ENCODE measurements around the gene GJC1.
A peak's percentile ranks its signal among the peaks of the same experiment; 100 is the strongest.

The GJC1 gene

GRCh38 chr17:44775838-44776621 is 54.1 kb downstream of the GJC1 start:
- no peak for DNase-seq

- DNase-seq = peak; percentile 75 to 90
These were observed 54.8 kb downstream of the GJC1 start for GRCh38 chr17:44775136-44775837.

- peak; percentile 58 to 72 for DNase-seq
These were observed 55.6 kb downstream of the GJC1 start for GRCh38 chr17:44774271-44775135.

GRCh38 chr17:44773140-44773539 is 56.9 kb downstream of the GJC1 start:
- no peak for DNase-seq

GRCh38 chr17:44772308-44773045 is 57.6 kb downstream of the GJC1 start:
- DNase-seq = no peak

GRCh38 chr17:44770166-44770925 is 59.7 kb downstream of the GJC1 start:
- DNase-seq = no peak

GRCh38 chr17:44769647-44770084 is 60.4 kb downstream of the GJC1 start:
- DNase-seq = no peak

GRCh38 chr17:44769230-44769629 is 60.9 kb downstream of the GJC1 start:
- DNase-seq = no peak

- no peak for DNase-seq
These were observed 61.5 kb downstream of the GJC1 start for GRCh38 chr17:44768505-44769142.

- no peak for DNase-seq
These were observed 62.6 kb downstream of the GJC1 start for GRCh38 chr17:44767493-44767892.

- no peak for DNase-seq
These were observed 63.6 kb downstream of the GJC1 start for GRCh38 chr17:44766409-44767038.

GRCh38 chr17:44765965-44766364 is 64.1 kb downstream of the GJC1 start:
- no peak for DNase-seq

- no peak for DNase-seq
These were observed 66.9 kb downstream of the GJC1 start for GRCh38 chr17:44763170-44763569.

GRCh38 chr17:44761932-44762810 is 67.9 kb downstream of the GJC1 start:
- DNase-seq = no peak

- no peak for DNase-seq
These were observed 69.4 kb downstream of the GJC1 start for GRCh38 chr17:44760474-44761308.

- DNase-seq = no peak
These were observed 70.2 kb downstream of the GJC1 start for GRCh38 chr17:44759916-44760243.

- DNase-seq = no peak
These were observed 70.8 kb downstream of the GJC1 start for GRCh38 chr17:44759086-44759915.
